Stimulated activated CD4-positive, alpha-beta T cell treated with anti-CD3 and anti-CD28 coated beads, Interleukin-1b, Interleukin-23, amount 100 ng/mL, for 4 hours (primary cell): Measurements from ENCODE around the gene STARD5.
"Not testable (repeated sequence)": the region's sequence is repeated elsewhere in the genome, so short reads cannot be mapped to it uniquely, and the experiment has no call there.

ENCODE experiments used
- DNase-seq, 2 donors: peaks; one replicate each; pipeline ENCODE4 v3.0.0-alpha.2; 2020; ENCODE audit warnings: low read depth in 2 of 2

The STARD5 gene

GRCh38 chr15:81323944-81324881, at the start of gene STARD5:
TSS of gene STARD5 (minus strand) at chr15:81324141. CDS start at chr15:81324099, 42 bp downstream.
- peak; percentile 91 to 97 for DNase-seq

DNA sequence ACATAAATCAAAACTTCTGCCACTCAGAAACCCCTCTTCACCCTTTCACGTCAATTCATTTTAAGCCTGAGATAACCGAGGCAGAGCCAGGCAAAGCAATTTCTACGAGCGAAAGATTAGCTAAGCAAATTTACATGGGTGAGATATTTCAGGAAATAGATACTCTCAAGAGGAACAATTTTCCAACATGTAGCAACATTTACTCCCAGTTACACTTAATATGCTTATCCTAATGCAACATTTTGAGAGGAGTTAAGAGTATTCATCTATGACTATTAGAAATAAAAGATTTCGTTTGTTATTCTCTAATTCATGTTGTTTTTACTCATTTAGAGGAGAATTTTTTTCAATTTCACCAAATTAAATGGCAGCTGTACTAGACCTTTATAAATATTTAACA, 49.2 kb upstream of the STARD5 start:
- DNase-seq = no peak

GRCh38 chr15:81372575-81372974, 48.6 kb upstream of the STARD5 start:
- DNase-seq = no peak

DNA sequence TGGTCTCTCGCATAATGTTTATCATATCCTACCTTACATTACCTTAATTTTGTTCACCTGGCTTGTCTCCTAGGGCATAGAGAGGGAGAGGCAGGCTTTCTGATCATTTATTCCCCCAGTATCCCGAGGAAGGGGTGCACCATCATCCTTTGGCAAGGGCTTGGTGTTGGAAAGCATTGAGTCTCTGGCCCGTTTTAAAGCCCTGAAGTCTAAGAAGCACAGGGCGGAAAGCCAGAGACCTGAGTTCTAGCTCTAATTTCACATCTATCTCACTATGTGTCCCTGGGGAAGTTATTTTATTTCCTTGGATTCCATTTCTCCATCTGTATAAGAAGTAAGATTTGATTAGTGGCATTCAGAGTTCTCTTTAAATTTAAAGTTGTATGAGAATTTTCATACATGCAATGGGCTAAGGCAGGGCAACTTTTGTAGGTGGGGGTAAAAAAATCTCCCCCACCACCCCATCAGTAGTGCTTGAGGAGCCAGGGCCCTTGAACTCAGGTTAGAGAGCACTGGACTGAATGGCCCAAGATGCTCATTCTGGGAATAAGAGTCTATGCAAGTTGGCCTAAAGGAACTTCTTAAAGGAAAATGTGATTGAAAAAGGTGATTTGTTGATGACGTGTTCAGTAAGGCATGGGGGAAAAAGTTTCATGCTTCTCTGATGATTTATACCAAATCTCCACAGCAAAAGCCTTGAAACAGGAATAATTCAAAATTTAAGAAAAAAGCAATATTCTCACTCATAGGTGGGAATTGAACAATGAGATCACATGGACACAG, 40.0 kb upstream of the STARD5 start:
- DNase-seq = no peak

DNA sequence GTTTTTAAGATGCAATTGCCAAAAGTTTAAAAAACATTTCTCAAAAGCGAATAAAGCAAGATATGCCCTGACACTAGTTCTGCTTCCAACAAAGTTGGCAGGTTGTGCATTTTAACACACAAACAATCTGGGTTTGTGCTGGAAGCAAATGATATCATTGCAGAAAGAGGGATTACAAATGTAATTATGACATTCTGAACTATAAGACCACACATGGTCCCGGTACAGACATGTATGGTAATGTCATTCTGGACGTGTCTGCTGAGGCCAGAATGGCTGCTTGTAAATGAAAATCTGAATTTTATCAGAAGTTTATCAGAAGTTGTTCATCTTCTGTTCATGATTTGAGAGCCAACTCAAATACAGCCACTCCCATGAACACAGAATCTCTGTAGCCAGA, 39.3 kb upstream of the STARD5 start:
- no peak for DNase-seq

DNA sequence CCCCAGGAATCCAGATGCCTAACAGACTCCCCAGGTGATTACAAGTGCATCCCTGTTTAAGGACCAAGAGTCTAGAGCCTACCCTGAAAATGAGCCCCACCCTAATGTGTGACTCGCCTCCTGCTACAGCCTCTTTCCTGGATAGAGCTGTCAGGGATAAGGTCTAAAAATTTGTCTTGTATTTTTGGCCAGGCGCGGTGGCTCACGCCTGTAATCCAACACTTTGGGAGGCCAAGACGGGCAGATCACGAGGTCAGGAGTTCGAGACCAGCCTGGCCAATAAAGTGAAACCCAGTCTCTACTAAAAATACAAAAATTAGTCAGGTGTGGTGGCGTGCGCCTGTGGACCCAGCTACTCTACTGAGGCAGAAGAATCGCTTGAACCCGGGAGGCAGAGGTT, 38.8 kb upstream of the STARD5 start:
- DNase-seq = no peak

DNA sequence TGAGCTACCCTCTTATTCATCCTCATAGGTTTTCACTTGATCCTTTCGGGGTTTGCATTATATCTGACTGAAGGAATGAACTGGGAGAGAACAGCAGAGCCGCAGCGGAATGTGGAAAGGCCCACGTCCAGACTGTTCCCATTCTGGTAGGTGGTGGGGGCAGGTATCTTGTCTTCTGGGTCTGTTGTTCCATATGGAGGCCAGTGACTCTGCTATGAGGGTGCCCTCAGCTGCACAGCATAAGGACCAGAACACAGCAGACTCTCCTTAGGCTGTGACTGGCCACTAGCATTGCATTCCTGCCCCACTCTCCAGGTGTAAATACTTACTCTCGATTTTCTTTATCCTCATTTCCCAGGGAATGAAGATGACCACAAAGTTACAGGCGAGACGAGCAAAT, 38.0 kb upstream of the STARD5 start:
- no peak for DNase-seq

- no peak for DNase-seq
Observed at GRCh38 chr15:81360491-81360890, 36.5 kb upstream of the STARD5 start.

DNA sequence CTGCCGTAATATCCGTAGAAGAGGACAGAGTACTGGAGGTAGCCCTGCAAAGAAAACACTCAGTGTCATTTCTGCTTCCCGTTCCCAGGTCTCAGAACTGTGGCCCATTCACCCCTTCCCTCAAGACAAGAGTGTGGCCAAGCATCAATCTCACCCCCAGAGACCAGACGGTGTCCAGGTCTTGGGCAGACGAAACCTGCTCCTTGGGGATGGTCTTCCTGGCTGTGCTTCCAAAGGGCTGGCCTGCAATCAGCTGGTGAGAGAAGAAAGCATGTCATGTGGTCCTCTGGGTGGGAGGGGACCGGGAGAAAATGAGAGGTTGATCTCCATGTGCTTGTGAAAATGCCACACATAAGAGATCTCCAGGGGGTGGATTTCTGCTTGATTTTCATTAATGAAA, 34.3 kb upstream of the STARD5 start:
- no peak for DNase-seq

GRCh38 chr15:81357180-81357686, 33.3 kb upstream of the STARD5 start:
- DNase-seq = no peak

GRCh38 chr15:81356252-81356651, 32.3 kb upstream of the STARD5 start:
- no peak for DNase-seq

DNA sequence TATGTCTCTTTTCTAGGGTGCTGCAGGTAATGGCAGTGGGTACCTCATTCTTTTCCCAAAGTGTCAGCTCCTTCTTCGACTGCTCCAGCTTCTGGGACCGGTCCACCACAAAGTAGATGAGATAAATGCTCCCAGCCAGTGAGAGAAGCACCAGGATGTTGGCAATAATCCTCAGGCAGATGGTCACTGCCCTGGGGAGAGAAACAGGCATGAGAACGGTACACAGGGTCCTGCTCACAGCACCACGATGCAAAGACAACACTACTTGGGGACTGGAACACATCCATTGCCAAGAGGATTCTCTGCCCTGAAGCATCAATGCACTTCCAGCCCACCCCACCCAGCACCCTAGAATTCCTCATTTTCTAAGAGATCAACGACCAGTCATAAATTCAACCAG, 27.7 kb upstream of the STARD5 start:
- no peak for DNase-seq

- no peak for DNase-seq
Observed at GRCh38 chr15:81349271-81349670, 25.3 kb upstream of the STARD5 start.

DNA sequence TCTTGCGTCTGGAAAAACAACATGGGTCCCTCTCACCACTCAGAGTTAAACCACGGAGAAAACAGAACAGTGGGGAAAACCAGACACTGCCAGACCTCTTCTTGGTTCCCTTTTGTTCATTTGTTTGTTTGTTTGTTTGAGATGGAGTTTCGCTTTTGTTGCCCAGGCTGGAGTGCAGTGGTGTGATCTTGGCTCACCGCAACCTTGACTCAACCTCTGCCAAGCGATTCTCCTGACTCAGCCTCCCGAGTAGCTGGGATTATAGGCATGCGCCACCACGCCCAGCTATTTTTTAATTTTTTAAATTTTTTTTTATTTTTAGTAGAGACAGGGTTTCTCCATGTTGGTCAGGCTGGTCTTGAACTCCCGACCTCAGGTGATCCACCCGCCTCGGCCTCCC, 24.8 kb upstream of the STARD5 start:
- not testable (repeated sequence) for DNase-seq

DNA sequence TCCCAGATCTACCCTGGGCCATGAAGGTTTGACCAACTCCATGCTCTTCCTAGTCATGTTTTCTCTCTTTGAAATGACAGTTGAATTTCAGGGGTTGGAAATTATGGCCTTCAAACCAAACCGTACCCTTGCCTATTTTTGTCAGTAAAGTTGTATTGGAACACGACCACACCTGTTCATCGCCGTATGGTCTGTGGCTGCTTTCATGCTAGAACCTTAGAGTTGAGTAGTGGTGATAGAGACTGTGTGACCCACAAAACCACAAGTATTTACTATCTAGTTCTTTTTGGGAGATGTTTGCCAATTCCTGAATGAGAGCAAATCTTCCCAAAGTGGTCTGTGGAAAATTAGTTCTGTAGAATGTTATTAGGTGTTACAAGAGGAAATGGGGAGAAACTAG, 24.0 kb upstream of the STARD5 start:
- no peak for DNase-seq

GRCh38 chr15:81346611-81347010, 22.7 kb upstream of the STARD5 start:
- no peak for DNase-seq

DNA sequence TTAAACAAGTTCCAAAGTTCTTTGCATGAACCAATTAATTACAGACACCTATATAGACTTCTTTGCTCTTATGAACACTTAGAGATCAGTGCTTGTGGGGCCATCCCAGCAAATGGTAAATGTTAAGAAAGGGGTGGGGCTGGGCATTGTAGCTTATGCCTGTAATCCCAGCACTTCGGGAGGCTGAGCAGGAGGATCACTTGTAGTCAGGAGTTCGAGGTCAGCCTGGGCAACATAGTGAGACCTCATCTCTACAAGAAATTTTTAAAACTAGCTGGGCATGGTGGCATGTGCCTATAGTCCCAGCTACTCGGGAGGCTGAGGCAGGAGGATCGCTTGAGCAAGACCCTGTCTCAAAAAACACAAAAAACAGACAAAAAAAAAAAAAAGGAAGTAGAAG, 19.4 kb upstream of the STARD5 start:
- DNase-seq = no peak

DNA sequence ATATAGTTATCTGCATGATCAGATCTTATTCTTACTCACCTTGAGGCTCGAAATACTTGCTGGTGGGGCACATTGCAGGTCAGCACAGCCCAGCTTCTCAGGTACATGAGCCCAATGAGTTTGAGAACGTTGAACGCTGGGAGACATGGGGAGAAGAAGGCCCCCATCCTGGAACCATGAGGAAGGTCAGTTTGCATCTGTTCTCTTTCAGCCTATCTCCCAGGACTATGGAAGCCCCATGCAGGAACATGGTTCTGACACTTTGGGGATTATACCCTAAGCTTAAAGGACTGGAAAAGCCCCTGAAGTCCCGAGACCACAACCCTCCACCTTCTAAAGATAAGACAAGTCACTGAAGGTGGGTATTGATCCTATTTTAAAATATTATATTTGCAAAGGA, 17.4 kb upstream of the STARD5 start:
- no peak for DNase-seq

GRCh38 chr15:81339851-81340250, 15.9 kb upstream of the STARD5 start:
- no peak for DNase-seq

DNA sequence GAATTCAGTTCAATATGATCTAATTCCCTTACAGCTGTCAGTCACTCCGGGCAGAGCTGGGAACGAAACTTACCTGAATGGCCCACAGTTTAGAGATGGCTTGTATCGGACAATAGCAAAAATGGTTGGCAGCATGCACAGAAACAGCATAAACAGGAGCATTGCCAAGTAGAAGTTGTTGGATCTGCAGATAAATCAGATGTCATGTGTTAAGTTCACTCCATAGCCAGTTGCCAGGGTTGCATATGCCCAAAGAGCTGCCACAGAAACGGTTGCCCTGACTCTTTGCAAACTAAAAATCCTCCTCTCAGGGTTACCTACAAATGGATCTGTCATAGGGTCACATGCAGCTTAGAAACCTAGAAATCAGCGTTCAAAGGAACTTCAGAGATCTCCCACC, 15.4 kb upstream of the STARD5 start:
- DNase-seq = no peak

DNA sequence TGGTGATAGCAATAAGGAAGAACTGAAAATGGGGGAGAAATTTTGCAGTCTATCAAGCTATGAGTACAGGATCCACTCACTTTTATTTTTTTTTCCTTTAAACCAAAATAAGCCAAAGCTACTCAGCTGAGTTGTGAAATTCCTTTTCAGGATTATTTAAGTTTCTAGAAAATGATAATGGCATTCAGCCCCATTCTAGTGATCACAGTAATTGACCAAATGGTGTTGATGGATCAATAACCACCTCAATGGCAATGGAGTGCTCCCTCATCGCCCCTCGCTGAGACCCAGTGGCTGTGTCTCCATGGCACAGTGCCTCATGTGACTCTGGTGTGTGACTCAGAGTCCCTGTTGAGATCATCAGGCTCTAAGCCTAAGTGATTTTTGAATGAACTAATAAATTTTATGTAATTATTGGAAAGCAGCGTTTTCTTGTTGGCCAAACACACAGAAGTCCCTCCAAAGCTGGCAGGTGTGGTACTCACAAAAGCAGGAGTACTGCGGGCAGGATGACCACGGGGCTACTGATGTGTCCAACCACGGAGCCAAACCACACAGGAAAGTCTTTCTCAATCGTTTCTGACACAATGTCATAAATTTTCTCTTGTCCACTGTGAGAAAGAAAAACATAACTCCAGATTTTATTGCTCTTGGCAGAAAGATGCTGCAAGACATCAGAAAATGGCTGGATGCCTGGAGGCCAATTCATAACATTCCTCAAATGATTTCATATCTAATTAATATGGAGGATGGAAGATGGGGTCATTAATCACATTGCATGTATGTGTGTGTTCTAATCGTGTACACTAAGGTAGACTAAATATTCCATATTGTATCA, 14.4 kb upstream of the STARD5 start:
- DNase-seq = no peak

- no peak for DNase-seq
Observed at GRCh38 chr15:81337713-81338157, 13.8 kb upstream of the STARD5 start.
